Duodenal mucosa (tissue), 2 donors: ENCODE results near the gene PPM1A.

Experiments
- H3K27ac ChIP-seq: one replicate; pipeline ENCODE4 v1.7.0; 2013; ENCODE audit warnings: low read depth, low read length
- H3K27me3 ChIP-seq, 2 donors: one replicate each; pipeline ENCODE4 v1.7.0; 2013; ENCODE audit warnings: low read length in 2 of 2, control low read depth in 1 of 2; ENCODE audit not compliant: insufficient read depth in 2 of 2, control insufficient read depth in 1 of 2
- H3K36me3 ChIP-seq, 2 donors: one replicate each; pipeline ENCODE4 v1.7.0; 2013; ENCODE audit warnings: low read length in 2 of 2, control low read depth in 1 of 2; ENCODE audit not compliant: insufficient read depth in 2 of 2, control insufficient read depth in 1 of 2
- H3K4me1 ChIP-seq, 2 donors: one replicate each; pipeline ENCODE4 v1.7.0; 2013; ENCODE audit warnings: low read length in 2 of 2, control low read depth in 1 of 2; ENCODE audit not compliant: insufficient read depth in 2 of 2, control insufficient read depth in 1 of 2
- H3K4me3 ChIP-seq, 2 donors: one replicate each; pipeline ENCODE4 v1.7.0; 2013; ENCODE audit warnings: low read length in 2 of 2, low read depth in 1 of 2
- H3K9ac ChIP-seq, 2 donors: one replicate each; pipeline ENCODE4 v1.7.0; 2013; ENCODE audit warnings: low read length in 2 of 2, low read depth in 1 of 2
- H3K9me3 ChIP-seq, 2 donors: one replicate each; pipeline ENCODE4 v1.7.0; 2013; ENCODE audit warnings: low read length in 2 of 2, control low read depth in 1 of 2; ENCODE audit not compliant: control insufficient read depth in 1 of 2

The PPM1A gene

GRCh38 chr14:60214003-60214402, 35.0 kb upstream of the PPM1A start:
- Histone ChIP-seq H3K27ac (no peak overlapping the region), H3K9ac (no peak overlapping the region), H3K27me3 (no peaks in the 10 kb centered on the region), H3K4me1 (peaks cover 12 to 24% of the 10 kb centered on the region in 2 donors), H3K4me3 (peak overlapping the region in 1 of 2 donors; percentile 20), H3K9me3 (no peaks in the 10 kb centered on the region), H3K36me3 (no peaks in the 10 kb centered on the region)

- peaks cover 12 to 24% of the 10 kb centered on the region in 2 donors for H3K4me1 ChIP-seq
Measured at GRCh38 chr14:60214415-60215126, 34.5 kb upstream of the PPM1A start.

GRCh38 chr14:60215127-60215444, 33.9 kb upstream of the PPM1A start:
- Histone ChIP-seq H3K27me3 (no peaks in the 10 kb centered on the region), H3K9ac (no peak overlapping the region), H3K4me3 (no peak overlapping the region), H3K36me3 (no peaks in the 10 kb centered on the region), H3K9me3 (no peaks in the 10 kb centered on the region), H3K27ac (no peak overlapping the region), H3K4me1 (peaks cover 12 to 24% of the 10 kb centered on the region in 2 donors)

More at GRCh38 chr14:60214415-60215126, 34.5 kb upstream of the PPM1A start:
- Histone ChIP-seq H3K27ac (no peak overlapping the region), H3K9me3 (no peaks in the 10 kb centered on the region), H3K27me3 (no peaks in the 10 kb centered on the region), H3K36me3 (no peaks in the 10 kb centered on the region), H3K4me3 (peak overlapping the region in 1 of 2 donors; percentile 20), H3K9ac (no peak overlapping the region)

- peaks cover 12 to 24% of the 10 kb centered on the region in 2 donors for H3K4me1 ChIP-seq
- H3K4me3 ChIP-seq, result no peak overlapping the region
- no peak overlapping the region for H3K9ac ChIP-seq
- no peaks in the 10 kb centered on the region for H3K9me3 ChIP-seq
- H3K27me3 ChIP-seq, result no peaks in the 10 kb centered on the region
- no peaks in the 10 kb centered on the region for H3K36me3 ChIP-seq
- no peak overlapping the region for H3K27ac ChIP-seq
Measured at GRCh38 chr14:60215520-60216420, 33.3 kb upstream of the PPM1A start.

GRCh38 chr14:60217713-60218112, 31.3 kb upstream of the PPM1A start:
- no peak overlapping the region for H3K9ac ChIP-seq
- H3K27me3 ChIP-seq, result no peaks in the 10 kb centered on the region
- peaks cover 12 to 24% of the 10 kb centered on the region in 2 donors for H3K4me1 ChIP-seq
- H3K36me3 ChIP-seq, result no peaks in the 10 kb centered on the region
- no peaks in the 10 kb centered on the region for H3K9me3 ChIP-seq
- H3K27ac ChIP-seq, result no peak overlapping the region
- H3K4me3 ChIP-seq, result no peak overlapping the region

GRCh38 chr14:60220084-60220483, 28.9 kb upstream of the PPM1A start:
- H3K36me3 ChIP-seq, result no peaks in the 10 kb centered on the region
- H3K27ac ChIP-seq, result no peak overlapping the region
- no peaks in the 10 kb centered on the region for H3K9me3 ChIP-seq
- no peak overlapping the region for H3K9ac ChIP-seq
- H3K27me3 ChIP-seq, result no peaks in the 10 kb centered on the region
- no peak overlapping the region for H3K4me3 ChIP-seq
- H3K4me1 ChIP-seq, result peaks cover 5 to 6% of the 10 kb centered on the region in 2 donors

- Histone ChIP-seq H3K27ac (no peak overlapping the region), H3K36me3 (no peaks in the 10 kb centered on the region)
Measured at GRCh38 chr14:60220917-60221316, 28.1 kb upstream of the PPM1A start.

GRCh38 chr14:60221457-60221856, 27.6 kb upstream of the PPM1A start:
- no peaks in the 10 kb centered on the region for H3K27me3 ChIP-seq
- H3K4me3 ChIP-seq, result no peak overlapping the region
- H3K36me3 ChIP-seq, result no peaks in the 10 kb centered on the region
- H3K9ac ChIP-seq, result no peak overlapping the region
- no peaks in the 10 kb centered on the region for H3K4me1 ChIP-seq
- no peaks in the 10 kb centered on the region for H3K9me3 ChIP-seq
- no peak overlapping the region for H3K27ac ChIP-seq

More at GRCh38 chr14:60220917-60221316, 28.1 kb upstream of the PPM1A start:
- no peaks in the 10 kb centered on the region for H3K4me1 ChIP-seq
- H3K9ac ChIP-seq, result no peak overlapping the region
- H3K27me3 ChIP-seq, result no peaks in the 10 kb centered on the region
- no peaks in the 10 kb centered on the region for H3K9me3 ChIP-seq
- H3K4me3 ChIP-seq, result no peak overlapping the region

GRCh38 chr14:60222820-60223219, 26.2 kb upstream of the PPM1A start:
- no peaks in the 10 kb centered on the region for H3K9me3 ChIP-seq
- H3K4me3 ChIP-seq, result no peak overlapping the region
- no peaks in the 10 kb centered on the region for H3K4me1 ChIP-seq
- no peaks in the 10 kb centered on the region for H3K27me3 ChIP-seq
- no peak overlapping the region for H3K9ac ChIP-seq
- H3K27ac ChIP-seq, result no peak overlapping the region
- no peaks in the 10 kb centered on the region for H3K36me3 ChIP-seq

- Histone ChIP-seq H3K9me3 (no peaks in the 10 kb centered on the region), H3K27ac (no peak overlapping the region), H3K36me3 (no peaks in the 10 kb centered on the region), H3K9ac (no peak overlapping the region), H3K27me3 (no peaks in the 10 kb centered on the region), H3K4me1 (no peaks in the 10 kb centered on the region), H3K4me3 (no peak overlapping the region)
Measured at GRCh38 chr14:60225265-60225664, 23.8 kb upstream of the PPM1A start.
